ENCODE measurements around the gene PSMA1. TPM values are rescaled to one million over a fixed set of nuclear protein-coding genes. Genes with fewer than 3 reads are reported as not detected.

The PSMA1 gene
- total RNA-seq, result 100 to 1,000 TPM; 185 to 194 TPM

DNA sequence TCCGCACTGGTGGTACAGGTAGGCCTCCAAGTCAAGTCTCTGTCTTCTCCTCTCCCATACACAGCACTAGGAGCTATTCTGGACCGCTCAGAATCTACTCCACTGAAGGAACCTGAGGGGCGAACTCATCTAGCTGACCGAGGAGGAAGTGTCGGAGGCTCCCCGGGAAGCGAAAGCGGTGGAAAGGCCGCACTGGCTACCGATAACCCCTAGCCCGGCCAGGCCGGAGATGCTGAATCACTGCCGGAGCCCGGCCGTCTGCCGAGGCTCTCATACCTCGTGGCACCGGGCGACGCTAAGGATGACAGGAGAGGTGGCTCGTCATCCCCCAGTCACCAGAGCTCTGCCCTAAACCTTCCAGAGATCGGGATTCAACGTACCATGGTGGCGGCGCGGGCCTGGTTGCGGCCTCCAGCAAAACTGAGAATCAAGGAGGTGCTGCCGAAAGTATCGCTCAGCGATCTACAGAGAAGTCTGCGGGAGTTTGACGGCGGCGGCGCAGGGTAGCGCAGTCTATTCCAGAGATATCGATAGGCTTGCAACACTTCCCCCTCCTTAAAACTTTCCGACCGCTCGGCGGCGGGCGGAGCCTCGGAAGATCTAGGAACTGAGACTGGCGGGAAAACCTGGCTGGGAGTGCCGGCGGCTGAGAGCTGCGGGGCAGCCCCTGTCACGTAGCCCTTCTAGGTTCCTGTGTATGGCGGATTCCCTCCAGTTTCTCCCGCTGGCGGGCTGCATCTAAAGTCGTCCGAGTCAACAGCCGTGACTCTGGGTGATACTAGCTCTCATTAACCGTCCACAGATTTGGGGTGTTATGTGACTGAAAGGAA lies at the start of gene PSMA1:
PSMA1 (minus strand) TSS at position 470 of the 830 bp plus-strand sequence; CDS start at position 383, 87 bp downstream.

DNA sequence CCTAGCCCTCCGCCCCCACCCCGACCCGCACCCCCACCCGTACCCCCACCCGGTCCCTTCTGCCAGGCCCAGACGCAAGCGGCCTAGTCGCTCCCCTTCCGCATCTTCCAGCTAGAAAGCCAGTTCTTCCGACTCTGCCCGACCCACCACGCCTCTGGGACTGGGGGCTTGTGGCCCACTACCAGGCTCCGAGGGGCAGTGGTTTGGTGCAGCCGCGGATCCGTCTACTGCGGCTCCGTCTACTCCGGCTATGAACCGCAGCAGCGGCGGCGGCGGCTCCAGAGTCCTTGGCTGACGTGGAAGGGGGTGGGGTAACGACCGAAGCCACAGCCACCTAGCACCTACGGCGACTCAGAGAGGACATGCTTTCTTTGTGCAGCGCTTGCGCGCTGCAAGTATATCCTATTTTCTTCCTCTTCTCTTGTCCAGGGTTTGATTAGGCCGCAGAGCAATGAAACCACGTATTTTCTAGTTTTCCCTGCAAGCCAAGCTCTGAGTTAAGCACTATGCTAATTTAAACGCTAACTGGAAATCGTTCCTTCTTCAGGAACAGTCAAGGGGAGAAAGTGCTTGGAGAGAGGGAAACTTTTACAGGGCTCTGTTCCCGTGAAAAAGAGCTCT lies 20.5 kb downstream of the PSMA1 start, which contains the start of gene COPB1:
COPB1 (minus strand) TSS at position 252 of the 621 bp plus-strand sequence. CDS start 883 bp downstream, outside the sequence.

Other genes with a start within 250 kb of the PSMA1 start
- gene RRAS2, start 161.2 kb downstream of the PSMA1 start, total RNA-seq, result 10 to 100 TPM; 48.4 to 50.5 TPM
- 10 to 100 TPM; 90.0 to 92.8 TPM for gene COPB1, start 20.6 kb downstream of the PSMA1 start, total RNA-seq
- 100 to 1,000 TPM; 135 to 138 TPM for gene PDE3B, start 123.4 kb upstream of the PSMA1 start, total RNA-seq